RWPE1 (cell line): ENCODE measurements around the gene SLC25A25.

Experiments
- CTCF ChIA-PET: fragments of 350-600 bp; sonication (Branson Sonifier 250); formaldehyde crosslinking; extraction: SDS; loops from one replicate; lab custom pipeline; 2021; lab: Yijun Ruan, JAX
- POLR2A ChIA-PET: fragments of 400-600 bp; formaldehyde crosslinking; extraction: SDS; loops from one replicate; lab custom pipeline; 2020; ENCODE audit warnings: antibody characterized with exemption; ENCODE audit not compliant: low non-redundant PET; lab: Yijun Ruan, JAX
- DNase-seq: peaks from one replicate; pipeline ENCODE4 v3.0.0; 2012; ENCODE audit warnings: low spot score
- H3K27ac ChIP-seq: fragments of 450-650 bp; 2 replicates; pipeline ENCODE4 v1.5.1; 2017
- TF ChIP-seq, protein P1 (sequence below): fragments of 450-650 bp; conservative IDR thresholded peaks from 2 replicates; pipeline ENCODE4 v1.5.1; 2017; ENCODE audit warnings: low read depth, mild to moderate bottlenecking

The SLC25A25 gene

DNA sequence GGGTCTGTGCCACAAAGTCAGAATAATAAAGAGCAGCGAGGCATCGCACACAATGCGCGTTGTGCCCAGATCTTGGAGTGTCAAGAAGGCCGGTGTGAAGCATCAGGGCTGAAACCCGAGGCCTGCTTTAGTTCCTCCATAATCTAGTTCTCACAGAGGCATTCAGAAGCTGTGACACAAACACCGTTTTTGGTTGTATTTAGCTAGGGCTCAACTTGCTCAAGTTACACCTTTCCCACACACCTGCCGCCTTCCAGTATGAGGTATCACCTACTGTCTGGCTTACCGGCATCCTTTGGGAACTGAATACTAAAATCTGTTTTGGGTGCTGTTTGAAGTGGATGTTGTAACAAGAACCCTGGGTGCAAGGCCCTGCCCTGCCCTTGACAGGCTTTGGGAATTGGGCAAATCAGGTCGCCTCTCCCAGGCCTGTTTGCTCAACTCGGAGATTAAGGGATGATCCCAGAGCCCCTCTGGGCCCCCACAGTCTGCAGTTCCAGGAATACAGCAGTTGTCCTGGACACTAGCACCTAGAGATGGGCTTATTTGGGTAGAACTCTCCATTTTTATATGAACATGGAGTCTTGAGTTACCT, 27.0 kb downstream of the SLC25A25 start:
- ChIA-PET POLR2A (interaction anchor here (0.6 kb wide), 1 partner anchor 30 kb away, joined by 7 read pairs; no protein-coding TSS in a partner anchor), CTCF (interaction anchor here (1.3 to 1.5 kb wide), 2 partner anchors 23 to 30 kb away, joined by 5 to 9 read pairs; no protein-coding TSS in a partner anchor)
- TF ChIP-seq, protein P1, sequence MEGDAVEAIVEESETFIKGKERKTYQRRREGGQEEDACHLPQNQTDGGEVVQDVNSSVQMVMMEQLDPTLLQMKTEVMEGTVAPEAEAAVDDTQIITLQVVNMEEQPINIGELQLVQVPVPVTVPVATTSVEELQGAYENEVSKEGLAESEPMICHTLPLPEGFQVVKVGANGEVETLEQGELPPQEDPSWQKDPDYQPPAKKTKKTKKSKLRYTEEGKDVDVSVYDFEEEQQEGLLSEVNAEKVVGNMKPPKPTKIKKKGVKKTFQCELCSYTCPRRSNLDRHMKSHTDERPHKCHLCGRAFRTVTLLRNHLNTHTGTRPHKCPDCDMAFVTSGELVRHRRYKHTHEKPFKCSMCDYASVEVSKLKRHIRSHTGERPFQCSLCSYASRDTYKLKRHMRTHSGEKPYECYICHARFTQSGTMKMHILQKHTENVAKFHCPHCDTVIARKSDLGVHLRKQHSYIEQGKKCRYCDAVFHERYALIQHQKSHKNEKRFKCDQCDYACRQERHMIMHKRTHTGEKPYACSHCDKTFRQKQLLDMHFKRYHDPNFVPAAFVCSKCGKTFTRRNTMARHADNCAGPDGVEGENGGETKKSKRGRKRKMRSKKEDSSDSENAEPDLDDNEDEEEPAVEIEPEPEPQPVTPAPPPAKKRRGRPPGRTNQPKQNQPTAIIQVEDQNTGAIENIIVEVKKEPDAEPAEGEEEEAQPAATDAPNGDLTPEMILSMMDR = no peak
- peak overlapping the region; percentile 98 for H3K27ac ChIP-seq
- DNase-seq = no peak

DNA sequence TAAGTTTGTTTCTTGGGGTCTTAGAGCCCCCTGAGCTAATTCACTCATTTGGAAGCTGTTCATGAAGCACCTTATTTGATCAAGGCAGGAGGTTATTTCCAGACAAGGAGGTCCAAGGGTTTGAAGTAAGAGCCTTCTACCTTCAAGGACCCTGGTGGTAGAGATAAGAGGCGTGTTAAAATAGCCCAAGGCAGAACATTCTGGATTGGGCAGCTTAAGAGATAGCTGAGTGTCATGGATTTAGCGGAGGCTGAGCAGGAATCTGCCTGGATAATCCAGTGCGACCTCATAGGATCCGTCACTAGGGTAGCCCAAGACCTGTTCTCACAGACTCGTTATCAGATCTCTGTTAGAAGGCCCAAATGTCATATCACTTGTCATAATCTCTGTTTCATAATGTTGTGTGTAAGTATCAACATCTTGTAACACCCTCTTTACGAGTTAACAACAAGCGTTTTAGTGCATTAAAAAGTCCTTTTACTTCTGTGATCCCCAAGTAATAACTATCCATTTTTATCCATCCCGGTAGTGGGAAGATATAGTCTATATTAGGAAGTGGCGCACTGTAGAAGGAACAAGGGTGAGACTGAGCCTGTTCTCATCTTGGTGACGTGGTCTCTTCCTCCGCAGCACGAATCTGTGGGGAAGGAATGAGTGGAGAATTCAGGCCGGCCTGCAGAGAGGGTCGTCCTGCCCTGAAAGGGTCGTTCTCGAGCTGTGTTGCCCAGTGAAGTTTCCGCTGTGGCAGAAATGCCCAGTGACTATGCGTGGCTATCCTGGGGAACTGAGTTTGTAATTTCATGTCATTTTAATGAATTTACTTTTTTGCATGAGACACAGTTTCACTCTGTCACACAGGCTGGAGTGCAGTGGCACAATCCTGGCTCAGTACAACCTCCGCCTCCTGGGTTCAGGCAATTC, 28.8 kb downstream of the SLC25A25 start:
- ChIA-PET CTCF (interaction anchor here (1.3 to 7.9 kb wide), 2 partner anchors 12 to 18 kb away, joined by 3 to 55 read pairs; no protein-coding TSS in a partner anchor), POLR2A (no interaction called here)
- peak overlapping the region; percentile 88 for H3K27ac ChIP-seq
- DNase-seq = no peak
- TF ChIP-seq, protein P1 = no peak

DNA sequence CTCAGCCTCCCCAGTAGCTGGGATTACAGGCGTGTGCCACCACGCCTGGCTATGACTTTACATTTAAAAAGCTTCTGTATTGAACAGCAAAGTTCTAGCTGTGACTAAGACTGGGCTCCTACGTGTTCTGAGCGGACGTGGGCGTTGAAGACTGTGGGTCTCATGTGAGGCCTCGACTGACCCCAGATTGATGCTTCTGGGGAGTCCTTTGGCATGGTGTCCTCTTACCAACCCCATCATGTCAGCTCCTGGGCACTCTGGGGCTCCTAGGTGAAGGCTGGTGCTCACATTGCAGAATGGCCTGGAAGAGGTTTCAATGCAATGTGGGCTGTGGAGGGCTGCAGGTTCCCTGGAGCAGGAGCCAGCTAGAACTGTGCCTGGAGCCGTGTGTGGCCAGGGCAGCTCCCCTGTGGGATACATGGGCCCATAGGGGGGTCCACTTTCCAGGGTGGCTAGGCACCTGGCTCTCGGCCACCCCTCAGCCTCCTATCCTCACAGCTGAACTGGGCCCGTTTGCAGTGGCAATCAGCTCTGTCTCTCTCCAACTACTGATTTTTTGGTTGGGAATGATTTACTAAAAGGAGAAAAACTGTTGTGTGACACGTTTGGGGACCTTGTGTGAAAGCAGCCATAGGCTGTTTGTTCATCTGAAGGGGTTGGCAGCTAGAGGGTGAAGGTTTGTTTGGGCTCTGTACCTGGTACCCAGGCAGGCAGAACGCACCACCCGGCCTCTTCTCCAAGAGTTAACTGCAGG, 29.7 kb downstream of the SLC25A25 start:
- ChIA-PET POLR2A (interaction anchor here (0.6 kb wide), 1 partner anchor 128 kb away, joined by 3 read pairs; no protein-coding TSS in a partner anchor), CTCF (interaction anchor here (1.3 to 7.9 kb wide), 2 partner anchors 13 to 18 kb away, joined by 3 to 55 read pairs; no protein-coding TSS in a partner anchor)
- peak overlapping the region; percentile 88 for H3K27ac ChIP-seq
- DNase-seq = no peak
- TF ChIP-seq, protein P1 = no peak

DNA sequence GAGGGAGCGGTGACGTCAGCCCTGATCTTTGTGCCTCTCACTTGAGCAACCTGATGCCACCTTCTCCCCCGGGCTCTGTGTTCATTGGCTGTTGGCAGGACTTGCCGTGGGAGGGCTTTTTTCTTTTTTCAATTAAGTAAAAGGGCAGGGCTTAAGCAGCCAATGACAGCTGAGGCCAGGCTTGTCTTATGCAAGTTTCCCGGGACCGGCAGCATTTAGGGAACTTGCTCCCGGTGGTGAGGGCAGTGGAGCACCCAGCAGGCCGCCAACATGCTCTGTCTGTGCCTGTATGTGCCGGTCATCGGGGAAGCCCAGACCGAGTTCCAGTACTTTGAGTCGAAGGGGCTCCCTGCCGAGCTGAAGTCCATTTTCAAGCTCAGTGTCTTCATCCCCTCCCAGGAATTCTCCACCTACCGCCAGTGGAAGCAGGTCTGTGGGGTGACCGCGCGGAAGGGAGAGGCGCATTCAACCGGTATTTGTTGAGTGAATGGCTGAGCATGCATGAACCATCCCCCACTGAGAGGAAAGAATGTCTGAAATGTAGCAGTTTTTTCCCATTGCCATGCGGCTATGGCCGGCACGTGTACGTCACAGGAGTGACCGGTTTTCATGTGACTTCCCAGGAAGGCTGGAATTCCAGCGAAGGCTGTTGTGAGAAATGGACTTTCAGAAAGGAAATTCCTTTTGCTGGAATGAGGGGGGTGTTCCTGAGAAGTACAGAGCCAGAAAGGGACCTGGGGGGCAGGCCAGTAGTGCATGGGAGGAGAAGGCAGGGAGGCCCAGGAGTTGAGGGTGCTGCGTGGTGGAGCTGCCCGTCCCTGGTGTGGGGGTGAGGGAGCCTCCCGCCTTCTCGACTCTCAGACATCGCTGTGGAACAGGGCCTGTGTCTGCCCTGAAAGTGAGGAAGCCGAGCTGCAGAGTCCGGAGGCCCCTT, 30.5 kb downstream of the SLC25A25 start:
- H3K27ac ChIP-seq = peak overlapping the region; percentile 88
- ChIA-PET CTCF (interaction anchor here (1.3 to 7.9 kb wide), 2 partner anchors 14 to 17 kb away, joined by 3 to 55 read pairs; no protein-coding TSS in a partner anchor), POLR2A (interaction anchor here (0.6 to 0.7 kb wide), 3 partner anchors 128 to 487 kb away, joined by 3 read pairs; no protein-coding TSS in a partner anchor)
- peak; percentile 99 for DNase-seq
- TF ChIP-seq, protein P1 = no peak

DNA sequence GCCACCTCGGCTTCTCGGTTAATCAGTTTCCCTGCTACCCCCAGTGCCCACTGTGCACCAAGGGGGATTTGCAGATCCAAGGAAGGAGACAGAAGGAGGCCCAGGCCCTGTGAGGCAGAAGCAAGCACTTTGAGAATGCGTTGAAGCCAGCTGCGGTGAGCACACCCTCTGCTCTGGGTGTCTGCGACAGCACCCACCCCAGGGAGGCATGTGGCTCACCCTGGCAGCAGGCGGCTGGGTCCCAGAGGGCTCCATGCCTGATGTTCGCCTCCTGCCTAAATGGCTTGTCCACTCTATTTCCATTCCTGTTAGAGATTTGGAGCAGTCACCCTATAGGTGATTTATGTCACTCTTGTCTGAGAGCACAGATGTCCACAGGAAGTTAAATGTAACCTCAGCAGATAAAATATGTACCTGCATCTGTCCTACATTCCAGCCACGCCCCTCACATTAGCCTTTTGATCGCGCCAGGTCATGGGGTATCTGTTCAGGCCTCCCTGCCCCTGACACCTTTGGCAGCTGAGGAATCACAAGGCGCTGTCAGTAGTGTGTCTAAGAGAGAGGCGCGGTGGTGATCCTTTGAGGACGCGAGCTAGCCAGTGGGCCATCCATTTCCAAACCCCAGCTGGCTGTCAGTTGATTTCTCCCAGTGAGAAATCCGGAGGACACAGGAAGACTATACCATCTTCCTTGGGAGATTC, 31.3 kb downstream of the SLC25A25 start:
- POLR2A ChIA-PET = interaction anchor here (0.5 to 0.7 kb wide), 2 partner anchors 362 to 394 kb away, joined by 3 read pairs; no protein-coding TSS in a partner anchor
- TF ChIP-seq, protein P1 = no peak
- peak overlapping the region; percentile 88 for H3K27ac ChIP-seq
- DNase-seq = peak; percentile 46
- CTCF ChIA-PET = interaction anchor here (7.9 kb wide), 1 partner anchor 16 kb away, joined by 55 read pairs; no protein-coding TSS in a partner anchor
